Prostate gland (tissue), 2 donors: Measurements from ENCODE around the gene MINAR1. TPM values are rescaled to one million over a fixed set of nuclear protein-coding genes. Genes with fewer than 3 reads are reported as not detected.

Experiments used
- DNase-seq: peaks from one replicate; pipeline ENCODE4 v3.0.0-alpha.2; 2019; ENCODE audit warnings: low spot score
- H3K27ac ChIP-seq, 2 donors: fragments of 200-600 bp; sonication (generic); 2 replicates each; pipeline ENCODE4 v1.5.1; 2017 to 2019
- H3K27me3 ChIP-seq: fragments of 200-600 bp; sonication (generic); replicated peaks from 2 replicates; pipeline ENCODE4 v1.5.1; 2019; ENCODE audit not compliant: insufficient read depth
- H3K36me3 ChIP-seq, 2 donors: fragments of 200-600 bp; sonication (generic); 1 replicate in 1 of 2; 2 replicates in 1 of 2; pipeline versions ENCODE4 v1.5.1 to v1.8.1; 2017 to 2019
- H3K4me1 ChIP-seq: fragments of 200-600 bp; sonication (generic); replicated peaks from 2 replicates; pipeline ENCODE4 v1.5.1; 2019
- H3K4me3 ChIP-seq, 2 donors: fragments of 200-600 bp; sonication (generic); 2 replicates each; pipeline ENCODE4 v1.5.1; 2017 to 2019
- H3K9me3 ChIP-seq: fragments of 200-600 bp; sonication (generic); 2 replicates; pipeline ENCODE4 v1.5.1; 2017
- POLR2A ChIP-seq: fragments of 450-650 bp; IDR thresholded peaks from one replicate; pipeline ENCODE4 v1.6.1; 2016; ENCODE audit warnings: antibody characterized with exemption, mild to moderate bottlenecking
- POLR2AphosphoS5 ChIP-seq: sonication (generic); formaldehyde crosslinking; IDR thresholded peaks from one replicate; pipeline ENCODE4 v1.6.1; 2017; ENCODE audit warnings: antibody characterized with exemption
- WGBS: methylation state at CpG from one replicate; pipeline ENCODE4 v1.1.5; 2018; 5-methylcytosine and 5-hydroxymethylcytosine counted together
- intact Hi-C: fragments of 100-400 bp; cut with DNase I; formaldehyde crosslinking; loops from one replicate; pipeline ENCODE4 v1.14.2; 2022
- total RNA-seq, 2 donors: library from RNA; depleted of rRNA; stranded (reverse); fragments of >200 nt; gene quantifications; one replicate each; pipeline ENCODE4 v1.1.0, GENCODE V29; 2016
- TF ChIP-seq, protein P1 (sequence below), 4 experiments: fragments of 200-600 bp in 2 of 4; fragments of 450-650 bp in 2 of 4; sonication (generic) in 2 of 4; IDR thresholded peaks; 1 replicate in 3 of 4; 2 replicates in 1 of 4; pipeline ENCODE4 v1.5.1; 2016 to 2019; ENCODE audit warnings: antibody characterized with exemption in 4 of 4, mild to moderate bottlenecking in 2 of 4, moderate library complexity in 2 of 4

The MINAR1 gene
- total RNA-seq, 2 donors from 2014 or later: 0.32 to 0.57 TPM

DNA sequence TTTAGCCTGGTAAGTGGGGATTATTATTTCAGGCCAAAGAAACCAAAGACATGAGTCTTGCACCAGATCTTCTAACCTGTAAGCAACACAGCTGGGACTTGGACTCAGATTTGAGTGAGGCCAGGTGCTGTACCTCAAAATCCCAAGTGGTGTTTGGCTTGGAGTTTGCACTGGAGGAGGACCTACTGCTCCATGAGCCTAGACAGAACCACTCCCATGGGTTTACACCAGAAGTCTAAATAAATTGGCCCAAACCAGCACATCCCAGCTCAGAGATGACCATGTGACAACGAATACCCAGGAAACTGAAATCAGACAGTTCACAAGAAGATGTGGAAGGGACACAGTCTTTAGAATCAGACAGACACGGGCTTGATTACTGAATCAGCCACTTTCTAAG, 47.5 kb downstream of the MINAR1 start:
- WGBS: 74% methylated on average over 2 of the region's 2 CpGs
- no peak overlapping the region for H3K4me3 ChIP-seq
- intact Hi-C loops: no loop called here

DNA sequence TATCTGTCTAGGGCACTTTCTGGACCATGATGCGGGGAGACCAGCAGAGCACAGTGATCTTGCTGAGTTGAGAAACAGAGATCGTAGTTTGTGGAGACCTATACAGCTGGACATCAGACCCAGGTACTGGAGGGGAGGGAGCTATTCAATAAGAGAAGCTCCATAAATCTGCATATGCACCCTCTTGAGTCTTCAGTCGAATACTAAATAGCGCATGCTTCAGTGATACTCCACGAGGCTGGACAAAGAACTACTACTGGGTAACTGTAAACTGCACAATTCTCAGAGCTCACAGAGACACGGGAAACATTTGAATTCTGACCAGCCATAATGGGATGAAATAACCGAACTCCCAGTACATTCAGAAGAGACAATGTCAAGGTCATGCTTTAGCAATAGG, 49.7 kb downstream of the MINAR1 start:
- DNase-seq: no peak
- Histone ChIP-seq H3K4me3 (no peak overlapping the region), H3K27me3 (no peaks in the 10 kb centered on the region), H3K27ac (no peak overlapping the region), H3K9me3 (no peaks in the 10 kb centered on the region), H3K36me3 (no peaks in the 10 kb centered on the region), H3K4me1 (no peaks in the 10 kb centered on the region)
- TF ChIP-seq, protein P1, sequence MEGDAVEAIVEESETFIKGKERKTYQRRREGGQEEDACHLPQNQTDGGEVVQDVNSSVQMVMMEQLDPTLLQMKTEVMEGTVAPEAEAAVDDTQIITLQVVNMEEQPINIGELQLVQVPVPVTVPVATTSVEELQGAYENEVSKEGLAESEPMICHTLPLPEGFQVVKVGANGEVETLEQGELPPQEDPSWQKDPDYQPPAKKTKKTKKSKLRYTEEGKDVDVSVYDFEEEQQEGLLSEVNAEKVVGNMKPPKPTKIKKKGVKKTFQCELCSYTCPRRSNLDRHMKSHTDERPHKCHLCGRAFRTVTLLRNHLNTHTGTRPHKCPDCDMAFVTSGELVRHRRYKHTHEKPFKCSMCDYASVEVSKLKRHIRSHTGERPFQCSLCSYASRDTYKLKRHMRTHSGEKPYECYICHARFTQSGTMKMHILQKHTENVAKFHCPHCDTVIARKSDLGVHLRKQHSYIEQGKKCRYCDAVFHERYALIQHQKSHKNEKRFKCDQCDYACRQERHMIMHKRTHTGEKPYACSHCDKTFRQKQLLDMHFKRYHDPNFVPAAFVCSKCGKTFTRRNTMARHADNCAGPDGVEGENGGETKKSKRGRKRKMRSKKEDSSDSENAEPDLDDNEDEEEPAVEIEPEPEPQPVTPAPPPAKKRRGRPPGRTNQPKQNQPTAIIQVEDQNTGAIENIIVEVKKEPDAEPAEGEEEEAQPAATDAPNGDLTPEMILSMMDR (IDR thresholded peaks at IDR 0.05): no peak
- TF ChIP-seq POLR2AphosphoS5 (no peak), POLR2A (no peak)
- intact Hi-C loops: no loop called here
- 92% methylated on average over 7 of the region's 7 CpGs for WGBS

More for the DNA sequence above, 47.5 kb downstream of the MINAR1 start:
- no peaks in the 10 kb centered on the region for H3K4me1 ChIP-seq
- H3K27ac ChIP-seq: no peak overlapping the region
- H3K9me3 ChIP-seq: no peaks in the 10 kb centered on the region
- no peak for DNase-seq
- no peaks in the 10 kb centered on the region for H3K27me3 ChIP-seq
- TF ChIP-seq POLR2AphosphoS5: no peak
- TF ChIP-seq, protein P1 (IDR thresholded peaks at IDR 0.05): no peak
- no peak for TF ChIP-seq POLR2A
- no peaks in the 10 kb centered on the region for H3K36me3 ChIP-seq

Other genes with a start within 250 kb of the MINAR1 start
- not detected for gene ANKRD34C, start 149.6 kb upstream of the MINAR1 start, total RNA-seq
- 100 to 1,000 TPM; 140 to 220 TPM for gene TMED3, start 121.2 kb upstream of the MINAR1 start, total RNA-seq